HEK293 (cell line): ENCODE results near the gene MTMR12.

ENCODE experiments used
- CTCF ChIA-PET: fragments of 350-600 bp; formaldehyde crosslinking; extraction: SDS; loops from one replicate; lab custom pipeline; 2021; ENCODE audit warnings: antibody characterized with exemption; lab: Yijun Ruan, JAX
- POLR2A ChIA-PET: fragments of 300-600 bp; formaldehyde crosslinking; extraction: SDS; loops from one replicate; lab custom pipeline; 2020; ENCODE audit warnings: antibody characterized with exemption, inconsistent platforms; lab: Yijun Ruan, JAX
- H3K27ac ChIP-seq: fragments of 200-500 bp; sonication (Bioruptor generic); 2 replicates; pipeline ENCODE4 v1.5.1; 2014; ENCODE audit warnings: low read depth, low read length, control low read depth, inconsistent platforms; ENCODE audit errors: extremely low read depth
- H3K36me3 ChIP-seq, 2 experiments: fragments of 200-500 bp in 1 of 2; sonication (Bioruptor generic) in 1 of 2; 1 replicate in 1 of 2; 2 replicates in 1 of 2; pipeline ENCODE4 v1.5.1; 2014 to 2017; ENCODE audit warnings: inconsistent platforms in 2 of 2, low read length in 2 of 2; ENCODE audit not compliant: control insufficient read depth in 2 of 2, insufficient read depth in 1 of 2
- H3K4me1 ChIP-seq: fragments of 200-500 bp; sonication (Bioruptor generic); 2 replicates; pipeline ENCODE4 v1.5.1; 2014; ENCODE audit warnings: mild to moderate bottlenecking, low read length, inconsistent platforms; ENCODE audit not compliant: control insufficient read depth, insufficient read depth
- H3K4me3 ChIP-seq: 2 replicates; pipeline ENCODE4 v1.5.1; 2011; ENCODE audit warnings: low read depth, mild to moderate bottlenecking, control low read depth, low read length, moderate library complexity
- H3K9me3 ChIP-seq: fragments of 200-500 bp; sonication (Bioruptor generic); 2 replicates; pipeline ENCODE4 v1.5.1; 2014; ENCODE audit warnings: low read depth, low read length, inconsistent platforms; ENCODE audit not compliant: control insufficient read depth, insufficient read depth
- CTCF ChIP-seq: fragments of 450-650 bp; formaldehyde crosslinking; IDR thresholded peaks from 2 replicates; pipeline ENCODE4 v1.5.1; 2016; ENCODE audit warnings: missing biosample characterization, missing genetic modification characterization
- KLF17 ChIP-seq: fragments of 450-650 bp; formaldehyde crosslinking; IDR thresholded peaks from 2 replicates; pipeline ENCODE4 v1.5.1; 2016; ENCODE audit warnings: missing biosample characterization, missing genetic modification characterization
- KLF8 ChIP-seq: fragments of 450-650 bp; formaldehyde crosslinking; IDR thresholded peaks from 2 replicates; pipeline ENCODE4 v1.5.1; 2016; ENCODE audit warnings: missing biosample characterization, missing genetic modification characterization
- PRDM1 ChIP-seq: fragments of 450-650 bp; formaldehyde crosslinking; IDR thresholded peaks from 2 replicates; pipeline ENCODE4; 2016; ENCODE audit warnings: missing biosample characterization, missing genetic modification characterization
- PRDM4 ChIP-seq: fragments of 450-650 bp; formaldehyde crosslinking; IDR thresholded peaks from 2 replicates; pipeline ENCODE4 v1.5.1; 2017; ENCODE audit warnings: missing biosample characterization, missing genetic modification characterization
- SCRT2 ChIP-seq: fragments of 450-650 bp; formaldehyde crosslinking; IDR thresholded peaks from 2 replicates; pipeline ENCODE4 v1.5.1; 2016; ENCODE audit warnings: missing biosample characterization, missing genetic modification characterization
- TCF7L2 ChIP-seq: IDR thresholded peaks from 2 replicates; pipeline ENCODE4 v1.6.1; 2011; ENCODE audit warnings: low read depth, mild to moderate bottlenecking, inconsistent platforms, low read length, moderate library complexity, borderline replicate concordance
- WT1 ChIP-seq: fragments of 450-650 bp; formaldehyde crosslinking; IDR thresholded peaks from 2 replicates; pipeline ENCODE4 v1.5.1; 2016; ENCODE audit warnings: missing biosample characterization, missing genetic modification characterization
- YY2 ChIP-seq: fragments of 450-650 bp; formaldehyde crosslinking; IDR thresholded peaks from 2 replicates; pipeline ENCODE4 v1.5.1; 2016; ENCODE audit warnings: missing biosample characterization, missing genetic modification characterization
- ZBTB21 ChIP-seq: fragments of 450-650 bp; formaldehyde crosslinking; IDR thresholded peaks from 2 replicates; pipeline ENCODE4 v1.5.1; 2017; ENCODE audit warnings: missing biosample characterization, missing genetic modification characterization
- ZBTB6 ChIP-seq: fragments of 450-650 bp; formaldehyde crosslinking; IDR thresholded peaks from 2 replicates; pipeline ENCODE4 v1.5.1; 2017; ENCODE audit warnings: missing biosample characterization, missing genetic modification characterization
- ZFHX2 ChIP-seq: fragments of 450-650 bp; formaldehyde crosslinking; conservative IDR thresholded peaks from 2 replicates; pipeline ENCODE4 v1.5.1; 2016; ENCODE audit warnings: missing biosample characterization, missing genetic modification characterization
- ZNF112 ChIP-seq: fragments of 450-650 bp; formaldehyde crosslinking; IDR thresholded peaks from 2 replicates; pipeline ENCODE4 v1.5.0; 2017; ENCODE audit warnings: missing biosample characterization, missing genetic modification characterization
- ZNF2 ChIP-seq: fragments of 450-650 bp; formaldehyde crosslinking; IDR thresholded peaks from 2 replicates; pipeline ENCODE4 v1.5.1; 2016; ENCODE audit warnings: missing biosample characterization, missing genetic modification characterization
- ZNF202 ChIP-seq: fragments of 450-650 bp; formaldehyde crosslinking; IDR thresholded peaks from 2 replicates; pipeline ENCODE4 v1.5.1; 2016; ENCODE audit warnings: missing biosample characterization, missing genetic modification characterization, borderline replicate concordance
- ZNF239 ChIP-seq: fragments of 450-650 bp; formaldehyde crosslinking; IDR thresholded peaks from 2 replicates; pipeline ENCODE4 v1.5.1; 2016; ENCODE audit warnings: missing biosample characterization, missing genetic modification characterization
- ZNF324 ChIP-seq: fragments of 450-650 bp; formaldehyde crosslinking; IDR thresholded peaks from 2 replicates; pipeline ENCODE4 v1.5.1; 2016; ENCODE audit warnings: missing biosample characterization, missing genetic modification characterization
- ZNF394 ChIP-seq: fragments of 450-650 bp; formaldehyde crosslinking; IDR thresholded peaks from 2 replicates; pipeline ENCODE4 v1.5.1; 2016; ENCODE audit warnings: missing biosample characterization, missing genetic modification characterization, mild to moderate bottlenecking, moderate library complexity, borderline replicate concordance
- ZNF416 ChIP-seq: fragments of 450-650 bp; formaldehyde crosslinking; IDR thresholded peaks from 2 replicates; pipeline ENCODE4 v1.5.1; 2016; ENCODE audit warnings: missing biosample characterization, missing genetic modification characterization
- ZNF558 ChIP-seq: fragments of 450-650 bp; formaldehyde crosslinking; IDR thresholded peaks from 2 replicates; pipeline ENCODE4 v1.5.1; 2016; ENCODE audit warnings: missing biosample characterization, missing genetic modification characterization
- ZNF571 ChIP-seq: fragments of 450-650 bp; formaldehyde crosslinking; IDR thresholded peaks from 2 replicates; pipeline ENCODE4 v1.5.0; 2017; ENCODE audit warnings: missing biosample characterization, missing genetic modification characterization
- ZNF580 ChIP-seq: fragments of 450-650 bp; formaldehyde crosslinking; IDR thresholded peaks from 2 replicates; pipeline ENCODE4 v1.5.1; 2016; ENCODE audit warnings: missing biosample characterization, missing genetic modification characterization
- ZNF585B ChIP-seq: fragments of 450-650 bp; formaldehyde crosslinking; IDR thresholded peaks from 2 replicates; pipeline ENCODE4 v1.5.1; 2016; ENCODE audit warnings: missing biosample characterization, missing genetic modification characterization
- ZNF596 ChIP-seq: fragments of 450-650 bp; IDR thresholded peaks from 2 replicates; pipeline ENCODE4 v1.5.0; 2018; ENCODE audit warnings: missing biosample characterization, mild to moderate bottlenecking, missing genetic modification characterization, moderate library complexity
- ZNF626 ChIP-seq: fragments of 450-650 bp; sonication (Bioruptor Pico); formaldehyde crosslinking; IDR thresholded peaks from 2 replicates; pipeline ENCODE4 v1.5.1; 2018; ENCODE audit warnings: missing biosample characterization, missing genetic modification characterization, inconsistent platforms
- ZNF629 ChIP-seq: fragments of 450-650 bp; formaldehyde crosslinking; IDR thresholded peaks from 2 replicates; pipeline ENCODE4 v1.5.1; 2017; ENCODE audit warnings: missing biosample characterization, missing genetic modification characterization
- ZNF777 ChIP-seq: fragments of 450-650 bp; formaldehyde crosslinking; IDR thresholded peaks from 2 replicates; pipeline ENCODE4 v1.5.1; 2017; ENCODE audit warnings: missing biosample characterization, missing genetic modification characterization, borderline replicate concordance
- ZNF843 ChIP-seq: fragments of 450-650 bp; formaldehyde crosslinking; IDR thresholded peaks from 2 replicates; pipeline ENCODE4 v1.5.1; 2016; ENCODE audit warnings: missing biosample characterization, missing genetic modification characterization
- ZSCAN23 ChIP-seq: fragments of 450-650 bp; formaldehyde crosslinking; IDR thresholded peaks from 2 replicates; pipeline ENCODE4 v1.5.1; 2016; ENCODE audit warnings: missing biosample characterization, missing genetic modification characterization
- ZSCAN4 ChIP-seq: fragments of 450-650 bp; formaldehyde crosslinking; IDR thresholded peaks from 2 replicates; pipeline ENCODE4 v1.5.1; 2017; ENCODE audit warnings: missing biosample characterization, missing genetic modification characterization

The MTMR12 gene

GRCh38 chr5:32190095-32190494 is 122.6 kb downstream of the MTMR12 start:
- TF ChIP-seq ZSCAN4 (tag by site-specific recombination), result no peak
- no peak for TF ChIP-seq ZNF629 (tag by site-specific recombination)
- no peak for TF ChIP-seq ZNF202 (tag by site-specific recombination)
- TF ChIP-seq ZBTB21, result no peak
- TF ChIP-seq ZNF324, result no peak
- TF ChIP-seq ZFHX2, result no peak
- POLR2A ChIA-PET, result interaction anchor here (0.6 kb wide), 1 partner anchor 25 kb away, joined by 4 read pairs; no protein-coding TSS in a partner anchor
- H3K9me3 ChIP-seq, result no peaks in the 10 kb centered on the region
- CTCF ChIA-PET, result interaction anchor here (0.7 to 1.8 kb wide), 3 partner anchors 43 to 1341 kb away, joined by 3 to 10 read pairs (median 9); no protein-coding TSS in a partner anchor
- H3K4me3 ChIP-seq, result no peak overlapping the region
- H3K36me3 ChIP-seq, result no peaks in the 10 kb centered on the region
- H3K4me1 ChIP-seq, result peaks cover 11% of the 10 kb centered on the region
- no peak overlapping the region for H3K27ac ChIP-seq

- CTCF ChIA-PET, result no interaction called here
- H3K4me3 ChIP-seq, result no peak overlapping the region
- H3K4me1 ChIP-seq, result peaks cover 2% of the 10 kb centered on the region; the same call in 1 of the 2 replicates
- no peak overlapping the region for H3K27ac ChIP-seq
- no peaks in the 10 kb centered on the region for H3K36me3 ChIP-seq
- no peaks in the 10 kb centered on the region for H3K9me3 ChIP-seq
- POLR2A ChIA-PET, result no interaction called here
- TF ChIP-seq ZNF843 (tag by site-specific recombination) (no peak), PRDM1 (no peak), WT1 (tag by site-specific recombination) (no peak), ZSCAN23 (tag by site-specific recombination) (no peak), TCF7L2 (no peak), ZNF585B (tag by site-specific recombination) (no peak), ZBTB21 (no peak), CTCF (tag by site-specific recombination) (no peak), ZNF416 (tag by site-specific recombination) (no peak), KLF8 (tag by site-specific recombination) (no peak), ZNF558 (tag by site-specific recombination) (peak; percentile 27; the same call in 1 of the 2 replicates), ZNF571 (tag by site-specific recombination) (no peak), ZNF239 (tag by site-specific recombination) (no peak), ZBTB6 (tag by site-specific recombination) (no peak), YY2 (tag by site-specific recombination) (no peak), ZNF2 (tag by site-specific recombination) (no peak), KLF17 (tag by site-specific recombination) (no peak), ZNF777 (tag by site-specific recombination) (no peak), ZNF596 (tag by site-specific recombination) (no peak), SCRT2 (tag by site-specific recombination) (no peak), ZNF112 (no peak), ZNF580 (peak; percentile 94), PRDM4 (tag by site-specific recombination) (peak; percentile 38; the same call in 1 of the 2 replicates), ZNF394 (tag by site-specific recombination) (no peak), ZNF626 (tag by site-specific recombination) (peak; percentile 85), ZNF202 (tag by site-specific recombination) (no peak)
These were observed 125.1 kb downstream of the MTMR12 start for GRCh38 chr5:32187675-32188074.
